Body of pancreas (tissue), 4 donors: ENCODE results near the gene LPXN. TPM values are rescaled to one million over a fixed set of nuclear protein-coding genes. Genes with fewer than 3 reads are reported as not detected.

ENCODE experiments used
- ATAC-seq: fragments of 150-250 bp; one replicate; pipeline ENCODE4 v1.9.1; 2016
- DNase-seq, 4 donors: peaks; one replicate each; pipeline ENCODE4 v3.0.0-alpha.2; 2019
- H3K27ac ChIP-seq, 4 donors: fragments of 200-600 bp; sonication (generic); 1 replicate in 3 of 4; 2 replicates in 1 of 4; pipeline versions ENCODE4 v1.5.1 to v1.6.1; 2016 to 2019; ENCODE audit warnings: mild to moderate bottlenecking in 1 of 4, mixed read lengths in 1 of 4, moderate library complexity in 1 of 4
- H3K27me3 ChIP-seq, 2 donors: fragments of 200-600 bp; sonication (generic); one replicate each; pipeline ENCODE4 v1.6.0; 2016; ENCODE audit warnings: mild to moderate bottlenecking in 1 of 2
- H3K36me3 ChIP-seq, 2 donors: fragments of 200-600 bp; sonication (generic); replicated peaks in 1 of 2; 2 replicates each; pipeline ENCODE4 v1.5.1; 2016; ENCODE audit warnings: low read depth in 2 of 2; ENCODE audit not compliant: insufficient read depth in 1 of 2
- H3K4me1 ChIP-seq: fragments of 200-600 bp; sonication (generic); one replicate; pipeline ENCODE4 v1.6.0; 2016
- H3K4me3 ChIP-seq, 2 donors: fragments of 200-600 bp; sonication (generic); 1 replicate in 1 of 2; 2 replicates in 1 of 2; pipeline ENCODE4 v1.5.1; 2016 to 2019
- H3K9me3 ChIP-seq, 3 donors: fragments of 200-600 bp; sonication (generic); 1 replicate in 2 of 3; 2 replicates in 1 of 3; pipeline ENCODE4 v1.5.1; 2016
- CTCF ChIP-seq, 7 experiments: fragments of 450-650 bp in 4 of 7; fragments of 200-600 bp in 3 of 7; sonication (generic) in 3 of 7; IDR thresholded peaks; one replicate each; pipeline ENCODE4 v1.5.1; 2016 to 2019; ENCODE audit warnings: antibody characterized with exemption in 7 of 7
- POLR2A ChIP-seq, 3 donors: fragments of 450-650 bp; IDR thresholded peaks; one replicate each; pipeline ENCODE4 v1.6.1; 2016; ENCODE audit warnings: antibody characterized with exemption in 3 of 3, mild to moderate bottlenecking in 2 of 3
- WGBS, 2 donors: methylation state at CpG; one replicate each; pipeline ENCODE4 v1.1.5; 2017; 5-methylcytosine and 5-hydroxymethylcytosine counted together
- intact Hi-C: fragments of 100-400 bp; cut with DNase I; formaldehyde crosslinking; loops from one replicate; pipeline ENCODE4 v1.15.1; 2023
- total RNA-seq, 2 donors: library from RNA; depleted of rRNA; stranded (reverse); fragments of >200 nt; gene quantifications; one replicate each; pipeline ENCODE4 v1.1.0, GENCODE V29; 2016

Gene LPXN
- total RNA-seq, 2 donors from 2014 or later = 5.7 to 6.3 TPM

- intact Hi-C loops = no loop called here
- H3K9me3 ChIP-seq = no peaks in the 10 kb centered on the region
- DNase-seq = no peak
- 97 to 100% methylated on average over 3 to 23 of the region's 25 CpGs for WGBS, 2 donors
- H3K4me1 ChIP-seq = no peaks in the 10 kb centered on the region
- TF ChIP-seq CTCF (IDR thresholded peaks at IDR 0.05) (no peak), POLR2A (IDR thresholded peaks at IDR 0.05) (no peak)
- no peak for ATAC-seq
- no peak overlapping the region for H3K4me3 ChIP-seq
- H3K27ac ChIP-seq = no peak overlapping the region
- no peaks in the 10 kb centered on the region for H3K27me3 ChIP-seq
- H3K36me3 ChIP-seq = peaks cover 0 to 2% of the 10 kb centered on the region in 2 donors
Measured at GRCh38 chr11:58531865-58532341, 43.8 kb downstream of the LPXN start.

GRCh38 chr11:58530236-58530635 is 45.4 kb downstream of the LPXN start:
- no peaks in the 10 kb centered on the region for H3K9me3 ChIP-seq
- DNase-seq (no peak), ATAC-seq (no peak)
- peaks cover 0 to 2% of the 10 kb centered on the region in 2 donors for H3K36me3 ChIP-seq
- H3K27ac ChIP-seq = no peak overlapping the region
- H3K4me3 ChIP-seq = no peak overlapping the region
- H3K4me1 ChIP-seq = peaks cover 3% of the 10 kb centered on the region
- no peaks in the 10 kb centered on the region for H3K27me3 ChIP-seq
- 79 to 84% methylated on average over 3 of the region's 3 CpGs for WGBS, 2 donors
- TF ChIP-seq POLR2A (IDR thresholded peaks at IDR 0.05) (no peak), CTCF (IDR thresholded peaks at IDR 0.05) (no peak)
- intact Hi-C loops = no loop called here

- no peak overlapping the region for H3K27ac ChIP-seq
- WGBS, 2 donors = 86 to 93% methylated on average over 6 of the region's 6 CpGs
- H3K27me3 ChIP-seq = no peaks in the 10 kb centered on the region
- DNase-seq (no peak), ATAC-seq (no peak)
- H3K4me1 ChIP-seq = peaks cover 14% of the 10 kb centered on the region
- TF ChIP-seq CTCF (IDR thresholded peaks at IDR 0.05) (no peak), POLR2A (IDR thresholded peaks at IDR 0.05) (no peak)
- H3K36me3 ChIP-seq = peaks cover 0 to 2% of the 10 kb centered on the region in 2 donors
- intact Hi-C loops = no loop called here
- H3K4me3 ChIP-seq = no peak overlapping the region
- H3K9me3 ChIP-seq = no peaks in the 10 kb centered on the region
Measured at GRCh38 chr11:58527429-58527828, 48.2 kb downstream of the LPXN start.

- Histone ChIP-seq H3K4me1 (peaks cover 14% of the 10 kb centered on the region), H3K36me3 (peaks cover 0 to 2% of the 10 kb centered on the region in 2 donors), H3K27me3 (no peaks in the 10 kb centered on the region), H3K9me3 (no peaks in the 10 kb centered on the region), H3K4me3 (no peak overlapping the region), H3K27ac (no peak overlapping the region)
- no peak for DNase-seq
- TF ChIP-seq CTCF (IDR thresholded peaks at IDR 0.05) (no peak), POLR2A (IDR thresholded peaks at IDR 0.05) (no peak)
- intact Hi-C loops = no loop called here
- 57 to 60% methylated on average over 3 of the region's 3 CpGs for WGBS, 2 donors
- no peak for ATAC-seq
Measured at GRCh38 chr11:58526721-58527120, 48.9 kb downstream of the LPXN start.

- no peaks in the 10 kb centered on the region for H3K9me3 ChIP-seq
- H3K27me3 ChIP-seq = no peaks in the 10 kb centered on the region
- WGBS, 2 donors = 9 to 20% methylated on average over 6 of the region's 6 CpGs
- ATAC-seq (no peak), DNase-seq (peak in 1 of 4 donors; percentile 28)
- peak overlapping the region in 1 of 4 donors; percentile 40 for H3K27ac ChIP-seq
- intact Hi-C loops = no loop called here
- no peak overlapping the region for H3K4me3 ChIP-seq
- TF ChIP-seq POLR2A (IDR thresholded peaks at IDR 0.05) (no peak), CTCF (IDR thresholded peaks at IDR 0.05) (no peak)
- peaks cover 14% of the 10 kb centered on the region for H3K4me1 ChIP-seq
- peaks cover 0 to 2% of the 10 kb centered on the region in 2 donors for H3K36me3 ChIP-seq
Measured at GRCh38 chr11:58525037-58525614, 50.5 kb downstream of the LPXN start.
